Lower lobe of right lung (tissue), 2 donors: ENCODE data around the gene TEX35. TPM values are rescaled to one million over a fixed set of nuclear protein-coding genes. Genes with fewer than 3 reads are reported as not detected.
"Not testable (repeated sequence)": the region's sequence is repeated elsewhere in the genome, so short reads cannot be mapped to it uniquely, and the experiment has no call there.

Source experiments
- ATAC-seq, 2 donors: fragments of 200-7000 bp; cut with Tn5 transposase; one replicate each; pipeline ENCODE4 v1.9.1; 2020 to 2022; ENCODE audit warnings: mild to moderate bottlenecking in 2 of 2, moderate library complexity in 2 of 2
- DNase-seq: peaks from one replicate; pipeline ENCODE4 v3.0.0-alpha.2; 2020
- H3K27ac ChIP-seq: fragments of 200-600 bp; one replicate; pipeline ENCODE4 v1.8.0; 2022
- H3K27me3 ChIP-seq: fragments of 200-600 bp; one replicate; pipeline ENCODE4 v1.8.0; 2022; ENCODE audit warnings: low read depth
- H3K36me3 ChIP-seq: fragments of 200-600 bp; one replicate; pipeline ENCODE4 v1.8.0; 2022; ENCODE audit warnings: mild to moderate bottlenecking
- H3K4me1 ChIP-seq: fragments of 200-600 bp; one replicate; pipeline ENCODE4 v1.8.0; 2022
- H3K4me3 ChIP-seq: fragments of 200-600 bp; one replicate; pipeline ENCODE4 v1.8.0; 2022; ENCODE audit warnings: mild to moderate bottlenecking
- H3K9me3 ChIP-seq: fragments of 200-600 bp; one replicate; pipeline ENCODE4 v1.8.0; 2022
- CTCF ChIP-seq: fragments of 200-600 bp; IDR thresholded peaks from one replicate; pipeline ENCODE4 v1.8.0; 2022; ENCODE audit warnings: antibody characterized with exemption, mild to moderate bottlenecking
- intact Hi-C: fragments of 100-400 bp; cut with DNase I; formaldehyde crosslinking; loops from one replicate; pipeline ENCODE4 v1.11.0; 2022
- total RNA-seq: library from RNA; stranded (reverse); fragmentation: NEBNext Ultra II Directional; extraction: Animal tissue kit (Norgen Biotek cat#: 25700); gene quantifications from one replicate; pipeline ENCODE4 v1.2.1, GENCODE V29; 2021
- donor health status: DM: no; HTN: yes; CAD: no; lungs with severe emphysema.

Gene TEX35
- total RNA-seq, 1 donor from 2014 or later: not detected

- DNase-seq: no peak
- Histone ChIP-seq H3K27me3 (no peaks in the 10 kb centered on the region), H3K27ac (no peak overlapping the region), H3K9me3 (no peaks in the 10 kb centered on the region), H3K4me1 (no peaks in the 10 kb centered on the region), H3K36me3 (no peaks in the 10 kb centered on the region), H3K4me3 (no peak overlapping the region)
- TF ChIP-seq CTCF: no peak
- ATAC-seq: no peak
- intact Hi-C loops: no loop called here
Observed at GRCh38 chr1:178502856-178503255, 10.1 kb upstream of the TEX35 start.

- DNase-seq, H3K4me3 ChIP-seq, ATAC-seq, intact Hi-C loops, H3K9me3 ChIP-seq, H3K27ac ChIP-seq, H3K4me1 ChIP-seq, H3K27me3 ChIP-seq, H3K36me3 ChIP-seq: not testable (repeated sequence)
Observed at GRCh38 chr1:178503316-178503715, 9.6 kb upstream of the TEX35 start.

GRCh38 chr1:178503849-178504248 is 9.1 kb upstream of the TEX35 start:
- DNase-seq (no peak), ATAC-seq (no peak)
- intact Hi-C loops: no loop called here
- no peaks in the 10 kb centered on the region for H3K27me3 ChIP-seq
- no peak for TF ChIP-seq CTCF
- H3K27ac ChIP-seq: no peak overlapping the region
- no peaks in the 10 kb centered on the region for H3K4me1 ChIP-seq
- no peaks in the 10 kb centered on the region for H3K9me3 ChIP-seq
- H3K4me3 ChIP-seq: no peak overlapping the region
- no peaks in the 10 kb centered on the region for H3K36me3 ChIP-seq

DNA sequence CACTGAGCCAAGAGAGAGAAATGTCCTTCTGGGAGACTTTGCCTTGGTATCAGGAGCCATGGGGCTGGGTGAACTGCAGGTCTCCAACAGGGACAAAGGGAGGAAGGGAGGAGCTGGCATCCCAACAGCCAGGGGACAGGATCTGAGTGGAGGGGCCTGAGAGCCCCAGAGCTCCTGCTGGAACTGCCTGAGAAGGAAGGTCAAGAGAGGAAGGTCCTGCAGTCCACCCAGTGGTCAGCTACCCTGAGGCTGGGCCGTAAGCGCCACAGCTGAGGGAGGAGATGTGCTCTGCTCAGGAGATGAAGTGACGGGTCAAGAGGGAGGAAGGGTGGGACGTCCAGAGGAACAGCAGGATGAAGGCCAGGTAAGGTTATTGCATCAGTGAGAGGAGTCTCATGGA is 8.6 kb upstream of the TEX35 start:
- Histone ChIP-seq H3K4me1 (no peaks in the 10 kb centered on the region), H3K27ac (no peak overlapping the region), H3K4me3 (no peak overlapping the region), H3K36me3 (no peaks in the 10 kb centered on the region), H3K27me3 (no peaks in the 10 kb centered on the region), H3K9me3 (no peaks in the 10 kb centered on the region)
- no peak for TF ChIP-seq CTCF
- no peak for ATAC-seq
- intact Hi-C loops: no loop called here
- no peak for DNase-seq

- Histone ChIP-seq H3K4me1 (no peaks in the 10 kb centered on the region), H3K4me3 (no peak overlapping the region), H3K36me3 (no peaks in the 10 kb centered on the region), H3K27ac (no peak overlapping the region), H3K27me3 (no peaks in the 10 kb centered on the region), H3K9me3 (no peaks in the 10 kb centered on the region)
- ATAC-seq: no peak
- no peak for DNase-seq
- intact Hi-C loops: no loop called here
- no peak for TF ChIP-seq CTCF
Observed at GRCh38 chr1:178506177-178506576, 6.7 kb upstream of the TEX35 start.

- Histone ChIP-seq H3K4me3 (no peak overlapping the region), H3K27ac (no peak overlapping the region), H3K36me3 (no peaks in the 10 kb centered on the region), H3K4me1 (no peaks in the 10 kb centered on the region), H3K9me3 (no peaks in the 10 kb centered on the region), H3K27me3 (no peaks in the 10 kb centered on the region)
- TF ChIP-seq CTCF: no peak
- DNase-seq (no peak), ATAC-seq (no peak)
- intact Hi-C loops: no loop called here
Observed at GRCh38 chr1:178506669-178507068, 6.2 kb upstream of the TEX35 start.
